ENCODE measurements around the gene POLD3.
"Not testable (repeated sequence)": the region's sequence is repeated elsewhere in the genome, so short reads cannot be mapped to it uniquely, and the experiment has no call there.

Gene POLD3

DNA sequence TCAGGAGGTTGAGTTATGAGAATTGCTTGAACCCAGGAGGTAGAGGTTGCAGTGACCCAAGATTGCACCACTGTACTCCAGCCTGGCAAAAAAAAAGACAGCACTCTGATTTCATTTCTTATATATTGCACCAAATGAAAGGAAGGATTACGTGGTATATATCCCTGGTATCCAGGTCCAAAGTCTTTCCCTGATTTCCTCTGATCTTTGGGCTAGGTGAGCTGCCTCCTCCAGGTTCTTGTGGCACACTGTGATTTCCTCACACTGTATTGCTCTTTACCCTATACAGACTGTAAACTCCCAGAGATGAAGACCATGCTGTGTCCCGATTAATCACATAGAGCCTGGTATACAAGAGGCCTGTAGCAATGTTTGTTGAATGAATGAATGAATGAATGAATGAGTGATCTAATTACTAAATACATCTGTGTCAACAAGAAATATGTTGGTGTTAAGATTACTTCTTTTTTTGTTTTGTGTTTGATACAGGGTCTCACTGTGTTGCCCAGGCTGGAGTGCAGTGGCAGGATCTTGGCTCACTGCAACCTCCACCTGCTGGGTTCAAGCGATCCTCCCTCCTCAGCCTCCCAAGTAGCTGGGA, 9.3 kb upstream of the POLD3 start:
- no peak for DNase-seq

DNA sequence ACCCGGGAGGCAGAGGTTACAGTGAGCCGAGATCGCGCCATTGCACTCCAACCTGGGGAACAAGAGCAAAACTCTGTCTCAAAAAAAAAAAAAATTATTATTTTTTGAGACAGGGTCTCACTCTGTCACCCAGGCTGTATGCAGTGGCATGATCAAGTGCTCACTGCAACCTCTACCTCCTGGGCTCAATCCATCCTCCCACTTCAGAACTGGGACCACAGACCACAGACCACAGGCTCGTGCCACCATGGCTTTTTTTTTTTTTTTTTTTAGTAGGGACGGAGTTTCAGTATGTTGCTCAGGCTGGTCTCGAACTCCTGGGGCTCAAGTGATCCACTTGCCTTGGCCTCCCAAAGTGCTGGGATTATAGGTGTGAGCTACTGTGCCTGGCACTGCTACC, 1.9 kb upstream of the POLD3 start:
- not testable (repeated sequence) for DNase-seq

DNA sequence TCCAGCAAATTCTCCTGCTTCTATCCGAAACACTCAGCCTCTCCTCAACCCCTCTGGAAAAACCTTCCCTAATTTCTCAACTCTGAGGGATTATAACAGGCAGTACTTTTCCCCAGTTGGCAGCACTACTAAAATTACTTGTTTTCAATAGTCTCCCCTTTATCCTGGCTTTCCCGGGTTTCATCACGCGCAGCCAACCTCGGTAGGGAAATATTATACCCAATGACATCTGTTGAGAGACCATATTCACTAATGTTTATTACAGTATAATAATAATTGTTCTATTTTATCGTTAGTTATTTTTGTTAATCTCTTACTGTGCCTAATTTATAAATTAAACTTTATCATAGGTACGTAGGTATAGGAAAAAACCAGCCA, 330 bp upstream of the POLD3 start:
- no peak for DNase-seq

DNA sequence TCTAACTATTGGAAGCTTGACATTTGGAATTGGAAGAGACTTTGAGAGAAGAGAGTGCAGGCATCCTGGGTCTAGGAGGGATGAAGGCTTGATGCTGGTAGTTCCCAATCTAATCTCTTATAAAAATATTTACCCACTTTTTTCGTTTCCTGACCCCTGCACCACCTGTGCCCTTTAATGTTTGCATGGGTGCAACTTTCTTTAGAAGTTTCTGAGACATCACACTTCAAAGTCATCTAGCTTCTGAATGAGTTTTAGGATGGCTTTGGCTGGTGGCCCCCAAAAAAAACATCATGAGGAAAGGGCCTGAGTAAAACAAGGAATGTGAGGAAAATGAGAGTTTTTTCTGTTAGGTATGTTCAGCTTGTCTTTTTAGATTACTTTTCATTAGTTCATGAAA, 1.1 kb downstream of the POLD3 start:
- no peak for DNase-seq

DNA sequence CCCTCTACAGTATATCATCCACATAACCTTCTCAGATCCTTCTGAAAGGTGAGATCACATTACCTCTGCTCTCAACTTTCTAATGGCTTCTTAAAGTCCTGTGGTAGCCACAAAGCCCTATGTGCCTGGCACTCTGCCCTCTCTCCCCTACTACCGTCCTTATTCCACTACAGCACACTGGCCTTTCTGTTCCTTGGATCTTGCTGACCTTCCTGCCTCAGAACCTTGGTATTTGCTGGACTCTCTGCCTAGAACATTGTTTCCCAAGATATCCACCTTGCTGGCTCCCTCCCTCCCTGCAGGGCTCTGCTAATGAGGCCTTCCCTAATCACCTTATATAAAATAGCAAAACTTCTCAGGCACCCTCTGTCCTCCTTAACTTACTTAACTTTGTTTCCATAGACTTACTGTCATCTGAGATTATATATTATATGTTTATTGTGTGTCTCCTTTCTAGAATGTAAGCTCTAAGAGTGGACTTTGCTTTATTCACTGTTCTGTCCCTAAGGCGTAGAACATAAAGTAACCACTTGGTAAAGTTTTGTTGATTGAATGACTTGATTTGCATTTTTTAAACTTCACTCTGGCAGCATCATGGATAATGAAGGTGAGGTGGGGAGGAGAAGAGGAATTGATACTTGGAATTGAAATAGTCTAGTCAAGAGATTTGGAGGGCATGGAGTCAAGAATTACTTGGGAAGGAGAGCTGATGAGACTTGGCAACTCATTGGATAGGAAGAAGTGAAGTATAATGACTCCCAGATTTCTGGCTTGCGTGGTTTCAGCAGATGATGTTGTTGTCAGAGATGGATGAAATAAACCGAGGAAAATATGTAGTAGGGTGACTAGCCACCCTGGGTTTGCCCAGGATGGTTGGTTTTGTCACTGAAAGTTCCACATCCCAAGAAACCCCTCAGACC, 10.5 kb downstream of the POLD3 start:
- DNase-seq = no peak

DNA sequence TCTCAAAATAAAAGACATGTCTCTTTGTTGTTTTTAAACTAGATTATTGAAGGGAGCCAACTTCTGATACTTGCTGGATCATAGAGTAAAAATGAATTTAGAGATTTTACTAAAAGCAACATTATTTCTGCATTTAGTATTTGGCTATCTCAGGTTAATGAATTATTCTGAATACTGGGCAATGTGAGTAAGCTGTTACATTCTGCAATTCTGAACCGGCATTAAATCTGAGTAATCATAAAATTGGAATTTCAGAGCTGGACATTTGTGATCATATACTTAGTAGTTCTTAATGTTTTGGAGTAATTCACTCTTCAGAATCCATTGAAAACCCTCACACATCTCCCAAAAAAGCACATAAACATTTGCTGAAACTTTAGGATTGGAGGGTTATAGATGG, 11.5 kb downstream of the POLD3 start:
- DNase-seq = no peak

DNA sequence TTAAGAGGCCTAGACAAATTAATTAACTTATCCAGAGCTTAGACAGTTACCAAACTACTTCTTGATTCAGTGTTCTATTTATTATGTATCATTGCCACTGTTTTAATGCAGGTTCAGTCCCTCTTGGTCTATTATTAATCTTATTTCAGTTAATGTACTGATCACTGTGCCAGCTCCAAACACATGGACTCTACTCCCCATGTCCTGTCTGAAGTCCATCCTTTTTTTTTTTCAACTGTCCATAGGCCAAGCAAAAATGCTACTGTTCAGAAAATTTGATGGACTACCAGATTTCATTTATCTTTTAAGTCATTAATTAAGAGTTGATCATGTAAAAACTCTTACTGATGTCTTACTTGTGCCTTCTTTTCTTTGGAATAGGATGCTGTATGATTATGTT, 11.9 kb downstream of the POLD3 start:
- no peak for DNase-seq

DNA sequence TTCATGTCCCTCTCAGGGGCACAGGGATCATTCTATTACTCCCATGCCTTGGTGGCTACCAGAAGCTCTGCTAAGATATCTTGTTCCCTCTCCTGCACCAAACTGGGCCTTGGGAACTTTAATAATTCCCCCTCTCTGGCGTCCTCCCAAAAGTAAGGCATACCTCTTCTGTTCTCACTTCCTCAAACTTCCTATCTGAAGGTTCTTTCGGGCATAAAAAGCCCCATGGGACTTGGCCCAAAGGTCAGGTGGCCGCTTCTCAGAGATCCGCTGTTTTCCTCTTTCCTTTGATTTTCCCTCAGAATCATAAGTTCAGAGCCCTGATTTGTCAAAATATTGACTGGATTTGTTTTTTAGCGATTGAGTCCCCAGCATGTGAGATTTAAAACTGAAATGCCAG, 13.0 kb downstream of the POLD3 start:
- DNase-seq = no peak

DNA sequence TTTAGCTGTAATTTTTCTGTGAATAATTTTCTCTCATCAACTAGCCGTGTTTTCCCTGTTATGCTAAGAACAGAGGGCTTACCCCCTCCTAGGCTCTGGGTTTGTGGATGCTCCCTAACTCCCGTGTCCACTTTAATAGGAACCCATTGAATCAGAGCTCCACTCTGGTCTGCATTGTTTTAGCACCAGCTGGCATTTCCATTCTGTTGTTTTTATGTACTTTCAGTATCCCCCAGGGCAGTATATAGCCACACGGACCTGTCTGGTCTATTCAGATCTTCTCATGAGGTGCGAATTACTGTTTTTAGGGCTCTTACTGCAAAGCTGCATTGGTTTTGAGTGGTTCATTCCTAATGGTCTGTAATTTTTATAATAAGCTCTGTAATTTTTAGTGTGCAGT, 16.0 kb downstream of the POLD3 start:
- DNase-seq = no peak

DNA sequence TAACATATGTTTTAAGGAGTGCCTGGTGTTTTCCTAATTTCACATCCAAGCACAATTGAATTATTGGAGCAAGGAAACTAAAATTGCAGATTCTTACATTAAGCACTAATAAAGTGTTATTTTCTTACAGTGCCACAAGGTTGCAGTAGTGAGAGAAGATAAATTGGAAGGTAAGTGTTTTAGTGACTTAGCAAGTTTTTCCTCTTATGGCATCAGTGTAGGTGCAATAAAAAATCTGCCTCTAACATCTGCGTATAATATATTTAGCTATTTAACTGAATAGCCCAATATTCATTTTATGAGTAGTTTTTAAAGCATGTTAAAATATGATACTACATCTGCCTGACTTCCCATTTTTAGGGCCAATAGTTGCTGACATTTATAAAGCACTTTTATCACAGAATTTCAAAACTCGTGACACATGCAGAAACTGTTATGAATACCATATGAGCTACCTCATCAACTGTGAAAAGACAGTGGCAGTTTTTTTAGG, 19.0 kb downstream of the POLD3 start:
- DNase-seq = no peak

DNA sequence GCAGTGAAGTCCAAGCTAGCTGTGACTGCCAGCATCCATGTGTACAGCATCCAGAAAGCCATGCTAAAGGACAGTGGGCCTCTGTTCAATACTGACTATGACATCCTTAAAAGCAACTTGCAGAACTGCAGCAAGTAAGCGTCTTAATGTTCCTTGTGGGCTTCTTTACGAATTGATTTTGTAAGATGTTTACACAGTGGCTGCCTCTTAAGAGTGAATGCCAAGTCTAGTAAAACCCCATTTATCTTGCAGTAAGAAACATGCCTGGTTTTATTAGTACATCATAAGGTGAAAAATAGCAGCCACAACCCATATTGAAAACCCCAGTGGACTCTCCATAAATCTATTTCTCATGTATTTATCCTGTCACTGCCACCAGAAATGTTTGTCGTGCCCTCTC, 20.5 kb downstream of the POLD3 start:
- DNase-seq = no peak

DNA sequence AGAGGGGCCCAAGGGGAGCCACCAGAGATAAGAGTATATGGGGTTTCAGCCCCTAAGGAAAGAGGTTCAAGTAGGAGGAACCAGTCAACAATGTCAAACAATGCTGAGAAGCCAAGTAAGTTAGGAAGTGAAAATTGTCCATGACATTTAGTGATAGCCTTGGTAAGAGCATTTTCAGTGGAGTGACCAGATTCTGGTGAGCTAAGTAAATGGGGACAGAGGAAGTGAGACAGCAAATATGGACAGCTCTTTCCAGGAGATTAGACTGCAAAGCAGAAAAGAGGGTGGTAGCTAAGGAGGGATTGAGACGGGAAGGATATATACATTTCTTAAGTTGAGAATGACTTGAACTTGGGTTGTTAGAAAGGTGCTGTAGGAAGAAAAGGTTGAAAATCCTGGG, 22.9 kb downstream of the POLD3 start:
- DNase-seq = no peak

DNA sequence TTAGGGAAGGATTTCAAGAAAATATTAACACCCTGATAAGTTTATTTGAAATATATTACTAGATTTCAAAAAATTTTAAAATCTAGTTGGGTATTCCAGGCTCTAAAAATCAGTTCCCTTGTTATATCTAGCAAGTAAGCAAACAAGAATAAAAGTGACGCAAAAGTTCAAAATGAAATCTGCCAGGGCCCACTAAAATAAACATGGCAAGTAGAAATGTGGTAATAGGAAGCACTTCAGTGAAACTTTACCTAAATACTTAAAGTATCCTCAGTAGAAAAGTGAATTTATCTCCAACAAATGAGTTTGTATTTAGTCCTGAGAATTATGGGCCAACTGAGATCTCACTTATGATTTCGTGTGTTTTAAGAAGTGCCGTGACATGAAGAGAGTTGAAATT, 23.6 kb downstream of the POLD3 start:
- no peak for DNase-seq

DNA sequence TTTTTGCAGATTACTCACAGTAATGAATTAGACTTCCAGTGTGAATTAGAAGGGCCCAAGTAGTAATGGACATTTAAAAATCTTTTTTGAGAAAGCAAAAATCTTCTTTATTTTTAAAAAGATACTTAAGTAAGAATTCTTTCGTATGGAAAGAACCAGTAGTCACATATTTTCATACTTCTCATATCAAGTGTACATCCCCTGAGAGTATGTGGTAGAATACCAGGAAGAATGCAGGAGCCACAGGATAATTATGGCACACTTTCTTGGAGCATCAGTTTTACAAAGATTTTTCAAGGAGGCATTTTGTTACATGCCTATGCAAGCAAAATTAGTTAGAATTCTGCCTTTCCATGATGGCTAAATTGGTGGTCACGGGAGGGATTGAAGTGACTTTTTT, 28.1 kb downstream of the POLD3 start:
- no peak for DNase-seq

DNA sequence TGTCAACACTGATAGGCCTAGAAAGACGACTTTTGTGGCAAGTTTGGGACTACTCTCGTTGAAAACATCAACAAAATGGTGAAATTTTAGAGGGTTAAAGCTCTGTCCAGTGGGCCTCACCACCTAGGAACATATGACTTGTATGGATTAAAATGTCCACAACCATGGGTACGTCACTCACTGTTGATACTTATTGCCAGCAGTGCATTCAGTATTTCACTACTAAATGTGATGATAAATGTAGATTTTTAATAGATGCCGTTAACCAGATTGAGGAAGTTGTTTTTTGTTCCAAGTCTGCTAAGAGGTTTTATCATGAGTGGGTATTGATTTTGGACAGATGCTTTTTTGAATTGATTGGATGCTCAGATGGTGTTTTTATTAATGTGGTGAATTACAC, 33.7 kb downstream of the POLD3 start:
- no peak for DNase-seq

DNA sequence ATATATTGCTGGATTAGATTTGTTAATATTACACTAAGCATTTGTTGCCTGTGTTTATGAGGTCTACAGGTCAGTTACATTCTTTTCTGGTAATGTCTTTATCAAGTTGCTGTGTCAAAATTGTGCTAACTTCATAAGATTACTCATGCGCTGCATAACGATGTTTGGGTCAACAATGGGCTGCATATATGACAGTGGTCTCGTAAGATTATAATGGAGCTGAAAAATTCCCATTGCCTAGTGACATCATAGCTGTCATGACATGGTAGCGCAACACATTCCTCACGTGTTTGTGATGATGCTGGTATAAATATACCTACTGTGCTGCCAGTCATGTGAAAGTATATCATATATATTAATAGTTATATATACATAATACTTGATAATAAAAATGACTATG, 34.2 kb downstream of the POLD3 start:
- no peak for DNase-seq

DNA sequence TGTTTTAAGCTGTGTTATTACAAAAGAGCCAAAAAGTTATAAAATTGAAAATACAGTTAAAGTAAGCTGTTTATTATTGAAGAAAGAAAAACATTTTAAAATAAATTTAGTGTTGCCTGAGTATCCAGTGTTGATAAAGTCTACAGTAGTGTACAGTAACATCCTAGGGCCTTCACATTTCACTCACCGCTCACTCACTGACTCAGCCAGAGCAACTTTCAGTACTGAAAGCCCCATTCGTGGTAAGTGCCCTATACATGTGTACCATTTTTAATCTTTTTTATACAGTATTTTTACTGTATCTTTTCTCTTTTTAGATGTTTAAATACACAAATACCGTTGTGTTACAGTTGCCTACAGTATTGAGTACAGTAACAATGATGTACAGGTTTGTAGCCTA, 35.0 kb downstream of the POLD3 start:
- DNase-seq = no peak

DNA sequence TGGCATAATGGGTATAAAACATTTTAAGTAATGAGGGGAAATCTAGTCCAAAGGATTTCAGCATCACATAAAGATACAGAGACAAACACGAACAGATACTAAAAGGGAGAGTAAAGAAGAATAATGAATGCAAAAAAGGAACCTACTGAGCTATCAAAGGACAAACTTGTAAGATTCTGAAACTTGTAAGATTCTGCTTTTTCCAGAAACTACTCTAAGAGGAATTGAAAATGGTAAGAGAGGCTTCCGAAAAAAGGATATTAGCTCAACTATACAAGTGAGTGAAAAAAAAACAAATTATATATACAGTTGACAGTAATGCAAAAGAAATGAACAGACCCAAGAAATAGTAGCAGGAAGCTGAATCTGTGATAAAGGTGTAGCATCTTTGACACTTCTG, 37.7 kb downstream of the POLD3 start:
- no peak for DNase-seq

DNA sequence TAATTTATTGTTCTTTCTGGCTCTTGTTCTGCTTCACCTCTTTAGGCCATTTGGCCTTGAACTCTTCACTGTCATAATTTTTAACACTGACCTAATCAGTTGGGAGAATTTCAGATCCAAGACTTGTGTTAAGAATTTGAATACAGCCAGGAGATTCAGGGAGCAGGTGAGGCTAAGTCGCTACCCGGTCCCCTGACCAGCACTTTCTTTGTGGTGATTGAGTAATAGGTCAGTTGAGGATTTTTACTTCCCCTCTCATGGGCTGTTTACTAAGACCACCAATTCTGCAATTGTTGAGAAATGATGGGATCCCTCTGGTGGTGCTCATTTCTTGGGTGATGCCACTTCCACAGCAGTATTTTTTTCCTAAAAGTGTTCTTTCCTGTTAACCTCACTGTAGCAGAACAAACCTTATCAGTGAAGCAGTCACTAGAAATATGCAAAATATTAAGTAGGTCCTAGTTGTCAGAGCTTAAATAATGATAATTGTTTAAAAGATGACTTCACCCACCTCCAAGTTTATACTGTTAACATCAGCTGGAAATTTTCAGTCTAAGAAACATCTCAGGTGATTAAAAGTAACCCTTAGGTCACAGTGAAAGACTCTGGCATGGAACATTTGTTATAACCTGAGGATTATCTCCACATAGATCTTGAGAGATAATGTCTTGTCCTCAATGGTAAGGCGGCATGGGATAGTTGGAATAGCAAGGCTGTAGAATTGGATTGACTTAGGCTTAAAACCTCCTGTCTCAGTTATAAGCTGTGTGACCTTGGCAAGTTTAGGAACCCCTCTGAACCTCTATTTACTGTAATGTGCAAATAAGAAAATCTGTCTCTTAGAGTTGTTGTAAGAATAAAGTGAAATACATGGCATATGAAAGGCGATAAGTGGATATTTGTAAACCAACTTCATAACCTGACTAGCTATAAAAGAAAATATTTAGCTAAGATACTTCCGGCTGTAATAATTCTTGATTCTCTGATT, 41.3 kb downstream of the POLD3 start:
- no peak for DNase-seq

DNA sequence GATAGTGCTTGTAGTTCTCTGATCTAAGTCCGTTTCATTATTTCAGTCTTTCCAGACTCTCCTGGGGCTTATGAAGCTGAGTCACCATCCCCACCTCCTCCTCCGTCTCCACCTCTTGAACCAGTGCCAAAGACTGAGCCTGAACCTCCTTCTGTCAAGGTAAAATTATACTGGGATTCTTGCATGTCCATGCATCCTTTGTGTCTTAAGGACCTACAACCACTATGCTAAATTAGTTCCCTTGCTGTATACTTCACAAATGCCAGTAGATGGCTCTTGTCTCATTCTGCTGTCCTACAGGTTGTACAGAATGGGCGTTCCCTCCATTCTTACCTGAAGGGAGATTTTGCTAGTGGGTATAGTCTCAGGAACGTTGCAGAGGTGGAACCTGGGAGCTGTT, 42.2 kb downstream of the POLD3 start:
- no peak for DNase-seq

DNA sequence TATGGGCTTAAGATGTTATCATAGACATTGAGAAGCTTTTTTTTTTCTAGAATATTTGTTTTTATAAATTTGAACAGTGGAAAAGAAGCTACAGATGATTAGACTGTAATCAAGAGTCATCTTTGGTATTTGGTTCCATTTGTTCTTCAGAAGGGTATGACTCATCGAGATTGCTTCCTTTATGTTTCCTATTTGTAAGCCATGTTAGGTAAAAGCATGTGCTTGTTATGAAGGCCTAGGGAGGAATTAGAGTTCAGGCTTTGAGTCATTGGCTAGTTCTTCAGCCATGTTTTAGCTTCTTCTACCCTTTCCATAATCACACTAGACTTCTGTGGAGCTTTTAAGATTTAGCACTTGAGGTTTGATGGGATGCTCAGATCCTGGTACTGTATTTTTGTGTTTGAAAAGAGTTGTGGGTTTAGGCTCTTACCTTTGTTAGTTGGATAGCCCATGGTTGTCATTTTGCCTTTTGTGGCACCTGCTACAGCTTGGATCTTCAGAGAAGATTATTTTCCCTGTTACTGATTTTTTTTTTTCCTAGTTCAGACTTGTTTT, 44.3 kb downstream of the POLD3 start:
- DNase-seq = no peak

DNA sequence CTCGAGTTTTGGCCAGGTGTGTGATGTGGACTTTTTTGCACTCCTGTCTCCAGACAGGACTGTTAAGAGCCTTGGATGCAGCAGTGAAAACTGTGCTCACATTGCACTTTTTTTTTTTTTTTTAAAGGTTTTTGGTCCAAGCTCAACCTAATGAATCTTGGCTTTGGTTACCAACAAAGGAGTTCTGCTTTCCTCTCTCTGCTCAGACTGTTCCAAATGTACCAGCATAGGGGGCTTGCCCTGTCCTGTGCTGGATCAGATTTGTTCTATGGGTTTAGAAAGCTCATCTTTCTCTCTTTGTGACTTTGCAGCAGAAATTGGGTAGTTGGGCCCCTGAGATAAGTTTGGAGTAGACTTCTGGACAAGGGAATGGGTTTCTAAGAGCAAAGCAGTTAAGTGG, 45.3 kb downstream of the POLD3 start:
- no peak for DNase-seq

DNA sequence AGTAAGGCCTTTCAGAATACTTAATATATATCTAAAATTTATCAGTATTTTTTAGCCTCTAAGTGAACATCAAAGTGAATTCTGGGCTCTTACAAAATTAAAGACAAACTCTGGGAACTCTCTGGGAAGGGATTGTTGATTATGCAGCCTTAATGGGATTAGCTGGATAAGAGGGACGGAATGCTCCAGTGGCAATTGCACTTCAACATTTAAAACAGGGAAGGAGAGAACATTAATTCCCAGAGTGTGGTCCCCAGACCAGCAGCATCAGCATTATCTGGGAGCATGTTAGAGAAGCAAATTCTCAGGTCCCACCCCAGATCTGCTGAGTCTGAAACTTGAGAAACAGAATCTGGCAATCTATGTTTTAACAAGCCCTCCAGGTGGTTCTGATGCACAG, 46.5 kb downstream of the POLD3 start:
- no peak for DNase-seq

All from CD4-positive, alpha-beta T cell treated with Interferon gamma for 1 hour (primary cell).